ENCODE data around the gene SSBP3.

SSBP3 gene

GRCh38 chr1:54360165-54361005 lies 45.8 kb downstream of the SSBP3 start:
- no peak overlapping the region for H3K27ac ChIP-seq (replicated peaks)
- peak in 1 of 2 experiments; percentile 41 for DNase-seq (ENCODE audit: low read depth in 1 of 2, low spot score in 1 of 2)
- no peaks in the 10 kb centered on the region for H3K27me3 ChIP-seq (ENCODE audit: insufficient read depth, poor library complexity, severe bottlenecking)
- no peak overlapping the region for H3K4me3 ChIP-seq (replicated peaks; ENCODE audit: insufficient read depth, low read length)
- TF ChIP-seq REST (IDR thresholded peaks at IDR 0.05; ENCODE audit: insufficient replicate concordance, low read depth) = no peak
- no peak for TF ChIP-seq POLR2AphosphoS5 (IDR thresholded peaks at IDR 0.05; ENCODE audit: low read depth)
- TF ChIP-seq GABPA (IDR thresholded peaks at IDR 0.05; ENCODE audit: low read depth) = no peak
- TF ChIP-seq, protein P1, sequence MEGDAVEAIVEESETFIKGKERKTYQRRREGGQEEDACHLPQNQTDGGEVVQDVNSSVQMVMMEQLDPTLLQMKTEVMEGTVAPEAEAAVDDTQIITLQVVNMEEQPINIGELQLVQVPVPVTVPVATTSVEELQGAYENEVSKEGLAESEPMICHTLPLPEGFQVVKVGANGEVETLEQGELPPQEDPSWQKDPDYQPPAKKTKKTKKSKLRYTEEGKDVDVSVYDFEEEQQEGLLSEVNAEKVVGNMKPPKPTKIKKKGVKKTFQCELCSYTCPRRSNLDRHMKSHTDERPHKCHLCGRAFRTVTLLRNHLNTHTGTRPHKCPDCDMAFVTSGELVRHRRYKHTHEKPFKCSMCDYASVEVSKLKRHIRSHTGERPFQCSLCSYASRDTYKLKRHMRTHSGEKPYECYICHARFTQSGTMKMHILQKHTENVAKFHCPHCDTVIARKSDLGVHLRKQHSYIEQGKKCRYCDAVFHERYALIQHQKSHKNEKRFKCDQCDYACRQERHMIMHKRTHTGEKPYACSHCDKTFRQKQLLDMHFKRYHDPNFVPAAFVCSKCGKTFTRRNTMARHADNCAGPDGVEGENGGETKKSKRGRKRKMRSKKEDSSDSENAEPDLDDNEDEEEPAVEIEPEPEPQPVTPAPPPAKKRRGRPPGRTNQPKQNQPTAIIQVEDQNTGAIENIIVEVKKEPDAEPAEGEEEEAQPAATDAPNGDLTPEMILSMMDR (IDR thresholded peaks at IDR 0.05; ENCODE audit: insufficient read depth, low read length) = no peak
- TF ChIP-seq SPI1 (IDR thresholded peaks at IDR 0.05; ENCODE audit: borderline replicate concordance, low read depth) = no peak

GRCh38 chr1:54359393-54360162 lies 46.6 kb downstream of the SSBP3 start:
- Histone ChIP-seq H3K27ac (replicated peaks) (no peak overlapping the region), H3K4me3 (replicated peaks; ENCODE audit: insufficient read depth, low read length) (no peak overlapping the region), H3K27me3 (ENCODE audit: insufficient read depth, poor library complexity, severe bottlenecking) (no peaks in the 10 kb centered on the region)
- no peak for DNase-seq (ENCODE audit: low read depth in 1 of 2, low spot score in 1 of 2)
- TF ChIP-seq, protein P1 (IDR thresholded peaks at IDR 0.05; ENCODE audit: insufficient read depth, low read length) = no peak
- TF ChIP-seq POLR2AphosphoS5 (IDR thresholded peaks at IDR 0.05; ENCODE audit: low read depth) (no peak), GABPA (IDR thresholded peaks at IDR 0.05; ENCODE audit: low read depth) (no peak), SPI1 (IDR thresholded peaks at IDR 0.05; ENCODE audit: borderline replicate concordance, low read depth) (no peak), REST (IDR thresholded peaks at IDR 0.05; ENCODE audit: insufficient replicate concordance, low read depth) (no peak)

DNA sequence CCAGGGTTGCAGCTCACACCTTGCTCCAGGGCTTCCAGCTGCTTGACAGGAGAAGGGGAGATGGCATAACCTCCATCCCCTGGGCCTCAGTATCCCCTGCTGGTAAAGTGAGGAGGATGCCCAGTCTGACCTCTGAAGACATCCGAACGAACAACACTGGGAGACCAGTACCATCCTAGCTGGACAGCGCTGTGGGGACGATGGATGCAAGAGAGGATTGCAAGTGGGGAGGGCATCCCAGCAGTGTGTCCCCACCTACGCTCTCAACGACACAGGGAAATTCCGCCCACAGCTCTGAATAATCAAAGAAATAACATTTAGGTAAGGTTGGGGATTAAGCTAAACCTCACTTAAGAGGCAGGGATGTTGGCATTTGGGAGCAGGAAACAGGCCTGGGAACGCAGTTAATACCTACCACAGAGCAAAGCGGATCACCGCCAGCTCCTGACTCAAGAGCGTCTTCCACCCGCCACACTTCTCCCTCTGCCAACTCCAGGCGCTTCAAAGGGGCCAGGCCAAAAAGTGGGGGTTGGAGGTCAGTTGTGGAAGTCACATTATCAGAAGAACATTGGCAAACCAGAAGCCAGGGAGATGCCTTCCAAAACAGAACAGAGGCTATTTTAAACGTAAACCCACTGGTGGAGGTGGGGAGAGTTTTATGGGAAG lies 47.6 kb downstream of the SSBP3 start:
- Histone ChIP-seq H3K4me3 (replicated peaks; ENCODE audit: insufficient read depth, low read length) (no peak overlapping the region), H3K27ac (replicated peaks) (no peak overlapping the region), H3K27me3 (ENCODE audit: insufficient read depth, poor library complexity, severe bottlenecking) (no peaks in the 10 kb centered on the region)
- TF ChIP-seq GABPA (IDR thresholded peaks at IDR 0.05; ENCODE audit: low read depth) = no peak
- TF ChIP-seq REST (IDR thresholded peaks at IDR 0.05; ENCODE audit: insufficient replicate concordance, low read depth) = peak; percentile 31
- DNase-seq (ENCODE audit: low read depth in 1 of 2, low spot score in 1 of 2) = no peak

All from HL-60 (cell line).